ENCODE measurements around the gene GNPTAB.

The GNPTAB gene

GRCh38 chr12:101759396-101760047 lies 71.2 kb downstream of the GNPTAB start:
- TF ChIP-seq CTCF (IDR thresholded peaks at IDR 0.05), result peak; percentile 69
- no peaks in the 10 kb centered on the region for H3K9me3 Mint-ChIP-seq
- no peak for DNase-seq
- no peak overlapping the region for H3K4me3 Mint-ChIP-seq
- H3K36me3 Mint-ChIP-seq (ENCODE audit: low read depth), result peaks cover 4% of the 10 kb centered on the region
- H3K4me1 Mint-ChIP-seq, result peaks cover 11% of the 10 kb centered on the region
- H3K27me3 Mint-ChIP-seq (ENCODE audit: low read depth, poor library complexity), result no peaks in the 10 kb centered on the region
- H3K27ac Mint-ChIP-seq, result no peak overlapping the region

GRCh38 chr12:101750152-101750551 lies 80.6 kb downstream of the GNPTAB start:
- Mint-ChIP-seq H3K36me3 (ENCODE audit: low read depth) (peaks cover 3% of the 10 kb centered on the region), H3K27ac (peak overlapping the region; percentile 68), H3K4me3 (no peak overlapping the region), H3K27me3 (ENCODE audit: low read depth, poor library complexity) (no peaks in the 10 kb centered on the region), H3K4me1 (peaks cover 5% of the 10 kb centered on the region), H3K9me3 (no peaks in the 10 kb centered on the region)
- DNase-seq, result no peak
- TF ChIP-seq CTCF (IDR thresholded peaks at IDR 0.05), result no peak

GRCh38 chr12:101749657-101750056 lies 81.1 kb downstream of the GNPTAB start:
- Mint-ChIP-seq H3K27ac (no peak overlapping the region), H3K27me3 (ENCODE audit: low read depth, poor library complexity) (no peaks in the 10 kb centered on the region), H3K4me3 (no peak overlapping the region), H3K4me1 (no peaks in the 10 kb centered on the region), H3K36me3 (ENCODE audit: low read depth) (peaks cover 5% of the 10 kb centered on the region), H3K9me3 (no peaks in the 10 kb centered on the region)
- DNase-seq, result no peak
- no peak for TF ChIP-seq CTCF (IDR thresholded peaks at IDR 0.05)

- Mint-ChIP-seq H3K4me1 (no peaks in the 10 kb centered on the region), H3K4me3 (no peak overlapping the region), H3K27ac (no peak overlapping the region), H3K9me3 (no peaks in the 10 kb centered on the region), H3K36me3 (ENCODE audit: low read depth) (peaks cover 12% of the 10 kb centered on the region), H3K27me3 (ENCODE audit: low read depth, poor library complexity) (no peaks in the 10 kb centered on the region)
- TF ChIP-seq CTCF (IDR thresholded peaks at IDR 0.05), result no peak
- no peak for DNase-seq
These were observed 81.9 kb downstream of the GNPTAB start for GRCh38 chr12:101748907-101749306.

GRCh38 chr12:101747697-101748096 lies 83.1 kb downstream of the GNPTAB start:
- peaks cover 21% of the 10 kb centered on the region for H3K36me3 Mint-ChIP-seq (ENCODE audit: low read depth)
- no peak overlapping the region for H3K4me3 Mint-ChIP-seq
- no peaks in the 10 kb centered on the region for H3K27me3 Mint-ChIP-seq (ENCODE audit: low read depth, poor library complexity)
- TF ChIP-seq CTCF (IDR thresholded peaks at IDR 0.05), result no peak
- peaks cover 7% of the 10 kb centered on the region for H3K4me1 Mint-ChIP-seq
- no peak for DNase-seq
- no peaks in the 10 kb centered on the region for H3K9me3 Mint-ChIP-seq
- no peak overlapping the region for H3K27ac Mint-ChIP-seq

GRCh38 chr12:101746661-101747060 lies 84.1 kb downstream of the GNPTAB start:
- DNase-seq, result no peak
- Mint-ChIP-seq H3K27me3 (ENCODE audit: low read depth, poor library complexity) (no peaks in the 10 kb centered on the region), H3K36me3 (ENCODE audit: low read depth) (peaks cover 23% of the 10 kb centered on the region), H3K4me1 (peaks cover 7% of the 10 kb centered on the region), H3K4me3 (no peak overlapping the region), H3K9me3 (no peaks in the 10 kb centered on the region), H3K27ac (no peak overlapping the region)
- no peak for TF ChIP-seq CTCF (IDR thresholded peaks at IDR 0.05)

Measured in nephron progenitor cell (in vitro differentiated cells).